K562 (cell line): ENCODE measurements around the gene ADAT1. TPM values are rescaled to one million over a fixed set of nuclear protein-coding genes. Genes with fewer than 3 reads are reported as not detected.
A peak's percentile ranks its signal among the peaks of the same experiment; 100 is the strongest.

Source experiments
- ATAC-seq: fragments of 200-7000 bp; cut with Tn5 transposase; 3 replicates; pipeline ENCODE4 v1.9.1; 2020; ENCODE audit warnings: moderate library complexity
- BruUV-seq: library from RNA; stranded (reverse); fragments of 400-500 nt; replicated peaks from 2 replicates; lab custom pipeline; 2021; lab: Mats Ljungman, UMichigan
- CTCF ChIA-PET: fragments of 300-600 bp; formaldehyde crosslinking; extraction: SDS; loops from one replicate; lab custom pipeline; 2021; ENCODE audit warnings: low intra/inter-chr PET ratio; lab: Yijun Ruan, JAX
- POLR2A ChIA-PET: fragments of 300-600, 350-650 bp; sonication (Branson Sonifier 250); formaldehyde crosslinking; extraction: SDS; loops from one replicate; lab custom pipeline; 2021; ENCODE audit warnings: antibody characterized with exemption, inconsistent platforms; lab: Yijun Ruan, JAX
- DNase-seq, 4 experiments: peaks; one replicate each; pipeline versions ENCODE4 v3.0.0 to v3.0.0-alpha.2; 2011 to 2018; ENCODE audit warnings: low spot score in 3 of 4, mixed read lengths in 3 of 4; ENCODE audit errors: extremely low read depth in 1 of 4
- FAIRE-seq: peaks from 2 replicates; lab custom pipeline; 2011; peaks lifted over from hg19 to GRCh38; lab: Jason Lieb, UNC
- H2AFZ ChIP-seq: 2 replicates; pipeline ENCODE4 v1.6.0; 2011; ENCODE audit warnings: low read depth, low read length, control low read depth, inconsistent platforms
- H3K27ac ChIP-seq: fragments of 200-600 bp; 3 replicates; pipeline ENCODE4 v1.8.0; 2011; ENCODE audit warnings: low read depth, mild to moderate bottlenecking, control low read depth, inconsistent platforms, low read length, moderate library complexity, mixed read lengths; ENCODE audit errors: extremely low read depth
- H3K27me3 ChIP-seq, 2 experiments: fragments of 300-600 bp in 1 of 2; 2 replicates in 1 of 2; 3 replicates in 1 of 2; pipeline versions ENCODE4 v1.6.0 to v1.8.0; 2011; ENCODE audit warnings: inconsistent platforms in 2 of 2, low read length in 2 of 2, mild to moderate bottlenecking in 1 of 2, mixed read lengths in 1 of 2, moderate library complexity in 1 of 2; ENCODE audit not compliant: control insufficient read depth in 2 of 2, insufficient read depth in 2 of 2
- H3K36me3 ChIP-seq: fragments of 300-600 bp; 3 replicates; pipeline ENCODE4 v1.8.0; 2011; ENCODE audit warnings: mild to moderate bottlenecking, low read length, inconsistent platforms; ENCODE audit not compliant: control insufficient read depth, insufficient read depth
- H3K4me1 ChIP-seq, 2 experiments: fragments of 200-600 bp in 1 of 2; replicated peaks in 1 of 2; 2 replicates in 1 of 2; 3 replicates in 1 of 2; pipeline versions ENCODE4 v1.5.1 to v1.8.0; 2011; ENCODE audit warnings: inconsistent platforms in 2 of 2, low read length in 2 of 2, mild to moderate bottlenecking in 1 of 2, mixed read lengths in 1 of 2, moderate library complexity in 1 of 2; ENCODE audit not compliant: control insufficient read depth in 2 of 2, insufficient read depth in 2 of 2
- H3K4me2 ChIP-seq: 2 replicates; pipeline ENCODE4 v1.6.1; 2011; ENCODE audit warnings: low read length, control low read depth, inconsistent platforms, mixed read lengths; ENCODE audit not compliant: insufficient read depth
- H3K4me3 ChIP-seq: fragments of 200-600 bp; sonication (generic), shearing (Covaris generic); 2 replicates; pipeline ENCODE4 v1.5.1; 2016; ENCODE audit warnings: control low read depth, inconsistent platforms
- H3K79me2 ChIP-seq: fragments of 200-600 bp; 3 replicates; pipeline ENCODE4 v1.8.0; 2011; ENCODE audit warnings: low read length, inconsistent platforms; ENCODE audit not compliant: control insufficient read depth, insufficient read depth
- H3K9ac ChIP-seq, 2 experiments: 2 replicates each; pipeline versions ENCODE4 v1.6.0 to v1.6.1; 2011; ENCODE audit warnings: low read depth in 2 of 2, low read length in 2 of 2, control low read depth in 1 of 2, inconsistent platforms in 1 of 2, mild to moderate bottlenecking in 1 of 2, mixed read lengths in 1 of 2; ENCODE audit not compliant: insufficient read depth in 1 of 2
- H3K9me1 ChIP-seq: one replicate; pipeline ENCODE4 v1.6.0; 2011; ENCODE audit warnings: inconsistent platforms, mild to moderate bottlenecking, low read length, moderate library complexity; ENCODE audit not compliant: control insufficient read depth, insufficient read depth
- H3K9me3 ChIP-seq: replicated peaks from 2 replicates; pipeline ENCODE4 v1.5.1; 2011; ENCODE audit warnings: low read depth, low read length, inconsistent platforms; ENCODE audit not compliant: control insufficient read depth, insufficient read depth
- H4K20me1 ChIP-seq: replicated peaks from 2 replicates; pipeline ENCODE4 v1.6.1; 2011; ENCODE audit warnings: low read length, inconsistent platforms, mixed read lengths; ENCODE audit not compliant: control insufficient read depth, insufficient read depth
- ATF7 ChIP-seq: fragments of 450-650 bp; IDR thresholded peaks from 2 replicates; pipeline ENCODE4 v1.7.1; 2014; ENCODE audit warnings: mild to moderate bottlenecking, moderate library complexity
- BRD4 ChIP-seq: fragments of 200-600 bp; sonication (generic); IDR thresholded peaks from 2 replicates; pipeline ENCODE4 v1.6.1; 2017; ENCODE audit warnings: inconsistent platforms
- BRD9 ChIP-seq: fragments of 450-650 bp; IDR thresholded peaks from 2 replicates; pipeline ENCODE4 v1.6.1; 2018; ENCODE audit warnings: low read depth; ENCODE audit not compliant: partially characterized antibody
- CCNT2 ChIP-seq: IDR thresholded peaks from 2 replicates; pipeline ENCODE4 v1.6.1; 2011; ENCODE audit warnings: borderline replicate concordance, low read depth, mild to moderate bottlenecking, moderate library complexity, mixed read lengths, low read length; ENCODE audit not compliant: insufficient read length; ENCODE audit errors: extremely low read depth
- MCM5 ChIP-seq: fragments of 450-650 bp; IDR thresholded peaks from 2 replicates; pipeline ENCODE4 v1.6.1; 2016; ENCODE audit warnings: low read depth
- MITF ChIP-seq: IDR thresholded peaks from 2 replicates; pipeline ENCODE4 v1.6.1; 2014; ENCODE audit warnings: antibody characterized with exemption
- PHB ChIP-seq: fragments of 250-450 bp; sonication (Bioruptor Pico); IDR thresholded peaks from 2 replicates; pipeline ENCODE4 v1.5.0; 2021
- RNF219 ChIP-seq: fragments of 250-450 bp; sonication (Bioruptor Pico); IDR thresholded peaks from 2 replicates; pipeline ENCODE4 v1.5.0; 2022; ENCODE audit warnings: mild to moderate bottlenecking
- SREBF1 ChIP-seq: fragments of 150-350 bp; IDR thresholded peaks from 2 replicates; pipeline ENCODE4 v1.6.1; 2014; ENCODE audit warnings: antibody characterized with exemption, low read depth, low read length, borderline replicate concordance
- SRSF7 ChIP-seq: fragments of 200-400 bp; formaldehyde crosslinking; optimal IDR thresholded peaks from 2 replicates; pipeline ENCODE3; 2017; ENCODE audit warnings: mild to moderate bottlenecking, low read depth, low read length
- STAT5A ChIP-seq: IDR thresholded peaks from 2 replicates; pipeline ENCODE4 v1.6.1; 2012; ENCODE audit warnings: low read length, inconsistent platforms, borderline replicate concordance
- XRCC4 ChIP-seq: IDR thresholded peaks from one replicate; pipeline ENCODE4 v1.6.1; 2011; ENCODE audit not compliant: insufficient read depth, insufficient read length; ENCODE audit errors: extremely low read depth
- ZBTB33 ChIP-seq: sonication (generic); formaldehyde crosslinking; IDR thresholded peaks from 2 replicates; pipeline ENCODE4 v1.8.1; 2023; ENCODE audit warnings: mild to moderate bottlenecking, missing genetic modification reagents
- ZBTB7A ChIP-seq: IDR thresholded peaks from 2 replicates; pipeline ENCODE4 v1.6.1; 2011; ENCODE audit warnings: low read depth, mild to moderate bottlenecking, low read length, moderate library complexity, borderline replicate concordance; ENCODE audit not compliant: control insufficient read depth
- WGBS: fragments of 100-300 bp; shearing (Covaris generic); methylation state at CpG from one replicate; pipeline ENCODE4 v1.1.6; 2016; ENCODE audit warnings: low coverage, mixed read lengths; ENCODE audit not compliant: insufficient coverage; ENCODE audit errors: missing lambda C conversion rate; 5-methylcytosine and 5-hydroxymethylcytosine counted together
- in situ Hi-C: fragments of 300-500 bp; cut with MboI; formaldehyde crosslinking; loops from 4 replicates; pipeline ENCODE4 v1.15.0; 2018; ENCODE audit warnings: inconsistent platforms, mixed read lengths
- intact Hi-C: fragments of 100-400 bp; cut with micrococcal nuclease; formaldehyde crosslinking; loops from 2 replicates; pipeline ENCODE4 v1.14.2; 2022
- polyA plus RNA-seq, 8 experiments: library from polyadenylated mRNA; depleted of rRNA in 4 of 8; stranded (reverse) in 5 of 8; unstranded in 3 of 8; fragments of >200 nt; fragmentation: Nextera tagmentation in 2 of 8; fragmentation: Illumina TruSeq in 1 of 8; extraction: Ambion mirVana in 2 of 8; extraction: Trizol in 1 of 8; gene quantifications; 2 replicates each; pipeline versions ENCODE4 v1.2.1 to v1.2.3, GENCODE V29; 2011 to 2014; ENCODE audit warnings: inconsistent platforms in 1 of 8, missing spikeins in 1 of 8
- total RNA-seq, 7 experiments: library from RNA; depleted of rRNA in 6 of 7; stranded (reverse); fragments of >200 nt in 6 of 7; fragmentation: Illumina TruSeq in 2 of 7; extraction: Trizol in 2 of 7; gene quantifications; 2 replicates each; pipeline versions ENCODE4 v1.2.1 to v1.2.3, GENCODE V29; 2011 to 2021; ENCODE audit warnings: low replicate concordance in 1 of 7

The ADAT1 gene
- total and polyA plus RNA-seq, 9 of the 15 experiments (the other 6 are each of a cell fraction or from before 2014, with no cell fraction given), result 16.0 to 36.7 (median 28.2) TPM

GRCh38 chr16:75624921-75625334 is 1.8 kb upstream of the ADAT1 start (continued):
- TF ChIP-seq MITF, result no peak

- POLR2A ChIA-PET, result interaction anchor here (0.5 to 2.1 kb wide), 16 partner anchors 11 to 706 kb away, joined by 3 to 9 read pairs (median 4); partner anchors contain the start of genes CFDP1 and TERF2IP
- no TSS peak for BruUV-seq
- TF ChIP-seq STAT5A (peak; percentile 68; the same call in 1 of the 2 replicates), BRD4 (no peak), PHB (CRISPR knock-in tag) (no peak), ZBTB7A (0 out of 2 replicates have a peak, but pooled peaks have one; percentile 29), SREBF1 (no peak), BRD9 (peak; percentile 55), SRSF7 (no peak), CCNT2 (no peak), ATF7 (peak; percentile 51; the same call in 1 of the 2 replicates), RNF219 (CRISPR knock-in tag) (no peak), ZBTB33 (CRISPR knock-in tag) (no peak), XRCC4 (no peak), MCM5 (no peak)
These were observed 2.0 kb downstream of the ADAT1 start for GRCh38 chr16:75621170-75621477.

More at GRCh38 chr16:75621170-75621477, 2.0 kb downstream of the ADAT1 start:
- no peaks in the 10 kb centered on the region for H3K9me3 ChIP-seq
- no peaks in the 10 kb centered on the region for H3K9me1 ChIP-seq
- peaks cover 40% of the 10 kb centered on the region for H3K36me3 ChIP-seq
- peak overlapping the region; percentile 77 for H3K4me2 ChIP-seq
- no peaks in the 10 kb centered on the region for H3K27me3 ChIP-seq
- FAIRE-seq (peak; percentile 91), ATAC-seq (peak; percentile 77), DNase-seq (peak; percentile 52 to 86 (median 66))
- peak overlapping the region in 1 of 2 experiments; percentile 26; a peak in 1 of 4 replicates for H3K9ac ChIP-seq
- 0% methylated on average over 2 of the region's 2 CpGs for WGBS
- no peaks in the 10 kb centered on the region for H4K20me1 ChIP-seq
- no peak overlapping the region for H3K4me3 ChIP-seq
- H3K4me1 ChIP-seq, result peaks cover 27 to 28% of the 10 kb centered on the region in 2 experiments
- H3K79me2 ChIP-seq, result peaks cover 14% of the 10 kb centered on the region
- H3K27ac ChIP-seq, result peak overlapping the region; percentile 69
- peak overlapping the region; percentile 25; the same call in 1 of the 2 replicates for H2AFZ ChIP-seq
- in situ Hi-C loops (no loop called here), intact Hi-C loops (loop anchor here (1.0 to 5.0 kb wide), 5 partner anchors 27 to 150 kb away; no protein-coding TSS in a partner anchor)
- CTCF ChIA-PET, result interaction anchor here (0.6 to 0.9 kb wide), 2 partner anchors 26 to 156 kb away, joined by 3 read pairs; partner anchors contain the start of genes KARS1 and TERF2IP
